A673 (cell line): ENCODE results near the gene ADGRD1. TPM values are rescaled to one million over a fixed set of nuclear protein-coding genes. Genes with fewer than 3 reads are reported as not detected.

Source experiments
- BruUV-seq: library from RNA; stranded (reverse); fragments of 400-500 nt; replicated peaks from 2 replicates; lab custom pipeline; 2021; lab: Mats Ljungman, UMichigan
- CTCF ChIA-PET: fragments of 300-600 bp; sonication (Branson Sonifier 250); formaldehyde crosslinking; loops from one replicate; lab custom pipeline; 2022; ENCODE audit warnings: antibody characterized with exemption; lab: Charles Lee
- POLR2A ChIA-PET: fragments of 300-600 bp; sonication (Branson Sonifier 250); formaldehyde crosslinking; loops from one replicate; lab custom pipeline; 2022; ENCODE audit warnings: antibody characterized with exemption; ENCODE audit not compliant: low non-redundant PET; lab: Charles Lee
- DNase-seq: peaks from one replicate; pipeline ENCODE4 v3.0.0-alpha.2; 2015; ENCODE audit warnings: low spot score
- H3K27ac ChIP-seq: fragments of 200-600 bp; sonication (generic); 2 replicates; pipeline ENCODE4 v1.5.1; 2016; ENCODE audit warnings: mixed run types, low read depth, mild to moderate bottlenecking, mixed read lengths, antibody characterized with exemption, low read length; ENCODE audit not compliant: poor library complexity, severe bottlenecking
- H3K27me3 ChIP-seq: fragments of 200-600 bp; sonication (generic); replicated peaks from 2 replicates; pipeline ENCODE4 v1.6.1; 2017; ENCODE audit warnings: mixed run types, low read depth, mild to moderate bottlenecking, mixed read lengths, antibody characterized with exemption, low read length; ENCODE audit not compliant: insufficient read depth, poor library complexity
- H3K36me3 ChIP-seq: fragments of 200-600 bp; sonication (generic); 2 replicates; pipeline ENCODE4 v1.6.1; 2016; ENCODE audit warnings: mixed run types, mild to moderate bottlenecking, mixed read lengths, antibody characterized with exemption, low read length; ENCODE audit not compliant: insufficient read depth, poor library complexity, severe bottlenecking
- H3K4me1 ChIP-seq: fragments of 200-600 bp; sonication (generic); 2 replicates; pipeline ENCODE4 v1.6.1; 2017; ENCODE audit warnings: mixed run types, mild to moderate bottlenecking, mixed read lengths, antibody characterized with exemption, low read length; ENCODE audit not compliant: insufficient read depth, poor library complexity, severe bottlenecking
- H3K4me3 ChIP-seq: fragments of 200-600 bp; sonication (generic); 2 replicates; pipeline ENCODE4 v1.5.1; 2016; ENCODE audit warnings: low read depth, mixed run types, mild to moderate bottlenecking, mixed read lengths, low read length; ENCODE audit not compliant: poor library complexity, severe bottlenecking
- H3K9me3 ChIP-seq: fragments of 200-600 bp; sonication (generic); 2 replicates; pipeline ENCODE4 v1.6.1; 2016; ENCODE audit warnings: mixed run types, low read depth, mild to moderate bottlenecking, mixed read lengths, antibody characterized with exemption, low read length; ENCODE audit not compliant: poor library complexity, severe bottlenecking
- EZH2 ChIP-seq: fragments of 200-600 bp; sonication (generic); IDR thresholded peaks from 2 replicates; pipeline ENCODE4 v1.6.1; 2017; ENCODE audit warnings: borderline replicate concordance, low read depth, mild to moderate bottlenecking, mixed read lengths, antibody characterized with exemption, low read length; ENCODE audit not compliant: poor library complexity, severe bottlenecking
- intact Hi-C: fragments of 100-400 bp; cut with micrococcal nuclease; formaldehyde crosslinking; loops from one replicate; pipeline ENCODE4 v1.10.0; 2022; ENCODE audit not compliant: unreplicated experiment
- total RNA-seq: library from RNA; stranded (reverse); gene quantifications from 2 replicates; pipeline ENCODE4 v1.2.3, GENCODE V29; 2021
- TF ChIP-seq, protein P1 (sequence below): fragments of 300-800, 200-600 bp; sonication (generic); conservative IDR thresholded peaks from 2 replicates; pipeline ENCODE4 v1.5.1; 2017; ENCODE audit warnings: low read depth, mild to moderate bottlenecking, antibody characterized with exemption, low read length, moderate library complexity, mixed read lengths

ADGRD1 gene
- total RNA-seq, 1 experiment from 2014 or later = not detected

DNA sequence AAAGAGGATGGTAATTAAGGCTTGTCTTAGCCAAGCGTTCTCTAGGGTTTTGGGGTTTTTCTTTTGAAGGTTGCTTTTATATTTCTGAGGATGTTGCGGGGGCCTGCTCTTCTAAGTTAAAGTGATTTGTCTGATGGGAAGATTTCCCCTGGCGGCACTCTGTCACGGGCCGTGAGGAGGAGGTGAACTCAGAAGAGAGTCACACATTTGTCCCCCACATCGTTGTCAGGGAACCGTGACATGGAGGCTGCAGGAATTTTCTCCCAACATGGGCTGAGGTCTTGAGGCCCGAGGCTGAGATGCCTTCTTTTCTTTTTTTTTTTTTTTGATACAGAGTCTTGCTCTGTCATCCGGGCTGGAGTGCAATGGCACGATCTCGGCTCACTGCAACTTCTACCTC is 71.5 kb downstream of the ADGRD1 start:
- no peak for DNase-seq
- Histone ChIP-seq H3K9me3 (no peaks in the 10 kb centered on the region), H3K27me3 (peaks cover 4% of the 10 kb centered on the region), H3K36me3 (no peaks in the 10 kb centered on the region), H3K4me3 (no peak overlapping the region), H3K27ac (no peak overlapping the region), H3K4me1 (no peaks in the 10 kb centered on the region)
- CTCF ChIA-PET = no interaction called here
- POLR2A ChIA-PET = no interaction called here
- TF ChIP-seq EZH2 = no peak
- TF ChIP-seq, protein P1, sequence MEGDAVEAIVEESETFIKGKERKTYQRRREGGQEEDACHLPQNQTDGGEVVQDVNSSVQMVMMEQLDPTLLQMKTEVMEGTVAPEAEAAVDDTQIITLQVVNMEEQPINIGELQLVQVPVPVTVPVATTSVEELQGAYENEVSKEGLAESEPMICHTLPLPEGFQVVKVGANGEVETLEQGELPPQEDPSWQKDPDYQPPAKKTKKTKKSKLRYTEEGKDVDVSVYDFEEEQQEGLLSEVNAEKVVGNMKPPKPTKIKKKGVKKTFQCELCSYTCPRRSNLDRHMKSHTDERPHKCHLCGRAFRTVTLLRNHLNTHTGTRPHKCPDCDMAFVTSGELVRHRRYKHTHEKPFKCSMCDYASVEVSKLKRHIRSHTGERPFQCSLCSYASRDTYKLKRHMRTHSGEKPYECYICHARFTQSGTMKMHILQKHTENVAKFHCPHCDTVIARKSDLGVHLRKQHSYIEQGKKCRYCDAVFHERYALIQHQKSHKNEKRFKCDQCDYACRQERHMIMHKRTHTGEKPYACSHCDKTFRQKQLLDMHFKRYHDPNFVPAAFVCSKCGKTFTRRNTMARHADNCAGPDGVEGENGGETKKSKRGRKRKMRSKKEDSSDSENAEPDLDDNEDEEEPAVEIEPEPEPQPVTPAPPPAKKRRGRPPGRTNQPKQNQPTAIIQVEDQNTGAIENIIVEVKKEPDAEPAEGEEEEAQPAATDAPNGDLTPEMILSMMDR = no peak
- BruUV-seq = no TSS peak
- intact Hi-C loops = no loop called here

DNA sequence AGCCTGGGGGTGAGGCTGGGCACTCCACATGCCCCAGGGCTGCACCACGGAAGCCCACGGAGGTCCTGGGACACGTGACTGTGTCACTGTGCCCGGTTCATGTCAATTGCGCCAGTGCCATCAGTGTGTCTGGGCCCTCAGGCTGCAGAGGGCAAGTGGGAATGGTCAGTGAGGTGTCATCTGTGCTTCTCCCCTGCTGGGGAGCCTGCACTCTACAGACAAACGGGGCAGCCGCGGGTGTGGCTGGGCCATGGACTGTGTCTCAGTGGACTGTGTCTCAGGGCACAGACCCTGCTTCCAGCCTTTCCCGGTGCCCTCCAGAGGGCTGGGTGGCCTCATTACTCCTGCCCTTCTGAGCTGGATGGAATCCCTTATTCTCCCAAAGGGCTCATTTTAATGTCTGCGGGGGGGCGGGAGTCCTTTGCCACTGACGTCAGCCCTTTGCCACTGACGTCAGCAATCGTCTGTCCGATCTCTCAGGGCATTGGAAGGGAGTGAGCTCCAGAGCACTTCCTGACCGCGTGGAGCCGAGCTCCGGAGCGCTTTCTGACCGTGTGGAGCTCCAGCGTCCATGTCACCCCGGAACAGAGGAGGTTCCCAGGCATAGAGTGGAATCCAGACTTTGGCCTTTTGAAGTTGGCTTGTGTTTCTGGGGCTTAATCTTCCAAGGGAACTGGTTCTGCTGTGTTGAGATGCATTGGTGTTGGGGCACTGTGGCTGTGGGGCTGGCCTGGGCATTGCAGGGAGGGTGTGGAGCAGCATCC is 72.4 kb downstream of the ADGRD1 start:
- TF ChIP-seq EZH2 = no peak
- TF ChIP-seq, protein P1 = no peak
- H3K27me3 ChIP-seq = peaks cover 4% of the 10 kb centered on the region
- no peaks in the 10 kb centered on the region for H3K36me3 ChIP-seq
- intact Hi-C loops = no loop called here
- H3K4me3 ChIP-seq = no peak overlapping the region
- ChIA-PET CTCF (no interaction called here), POLR2A (no interaction called here)
- H3K4me1 ChIP-seq = no peaks in the 10 kb centered on the region
- no peak overlapping the region for H3K27ac ChIP-seq
- BruUV-seq = no TSS peak
- no peak for DNase-seq
- no peaks in the 10 kb centered on the region for H3K9me3 ChIP-seq

DNA sequence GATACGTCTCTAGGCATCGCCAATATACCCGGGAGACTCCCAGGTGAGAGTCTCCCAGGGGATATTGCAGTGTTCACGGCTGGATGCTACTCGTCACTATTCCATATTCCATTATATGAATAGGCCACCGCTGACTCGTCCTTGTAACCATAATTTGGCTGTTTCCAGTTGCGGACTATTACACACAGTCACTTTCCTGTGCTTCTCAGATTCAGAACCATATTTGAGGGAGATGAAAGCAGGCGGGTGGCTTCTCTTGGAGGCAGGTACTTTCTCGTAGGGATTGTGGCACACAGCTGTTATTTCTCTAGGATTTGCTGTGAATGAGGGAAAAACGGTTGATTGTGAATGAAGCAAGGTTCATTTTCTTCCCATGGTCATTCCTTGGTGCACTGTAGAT is 73.0 kb downstream of the ADGRD1 start:
- POLR2A ChIA-PET = no interaction called here
- no TSS peak for BruUV-seq
- Histone ChIP-seq H3K27ac (no peak overlapping the region), H3K4me3 (no peak overlapping the region), H3K27me3 (peaks cover 4% of the 10 kb centered on the region), H3K9me3 (no peaks in the 10 kb centered on the region), H3K4me1 (no peaks in the 10 kb centered on the region), H3K36me3 (no peaks in the 10 kb centered on the region)
- CTCF ChIA-PET = no interaction called here
- no peak for DNase-seq
- intact Hi-C loops = no loop called here
- TF ChIP-seq EZH2 = no peak
- TF ChIP-seq, protein P1 = no peak
